Measurements from ENCODE around the gene KCNQ1OT1.

DNA sequence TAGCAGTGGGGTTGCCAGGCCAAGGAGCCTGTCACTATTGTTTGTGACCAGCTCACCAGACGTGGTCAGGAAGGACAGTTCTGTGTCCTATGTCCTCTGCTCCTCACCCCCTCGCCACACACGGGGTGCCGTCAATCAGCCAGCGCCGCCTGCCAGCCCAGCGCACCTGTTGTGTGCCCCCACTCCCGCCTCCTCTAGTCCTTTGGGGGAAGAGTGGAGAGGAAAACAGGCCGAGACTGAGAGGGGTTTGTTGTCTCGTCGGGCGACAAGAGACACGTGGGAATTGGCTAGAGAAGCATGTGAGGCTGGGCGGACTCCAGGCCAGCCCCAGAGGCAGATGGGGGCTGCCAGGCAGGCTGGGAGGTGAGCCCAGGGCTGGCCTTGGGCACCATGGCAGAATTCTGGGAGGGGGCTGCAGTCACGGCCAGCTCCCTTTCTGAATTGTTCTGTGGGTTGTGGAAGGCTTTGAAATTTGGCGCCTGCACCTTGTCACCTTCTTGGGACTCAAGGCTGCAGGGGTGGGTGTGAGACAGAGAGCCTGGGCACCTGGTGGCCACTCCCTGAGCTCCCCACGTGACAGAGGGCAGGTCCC, 3.1 kb upstream of the KCNQ1OT1 start:
- TF ChIP-seq, protein P1, sequence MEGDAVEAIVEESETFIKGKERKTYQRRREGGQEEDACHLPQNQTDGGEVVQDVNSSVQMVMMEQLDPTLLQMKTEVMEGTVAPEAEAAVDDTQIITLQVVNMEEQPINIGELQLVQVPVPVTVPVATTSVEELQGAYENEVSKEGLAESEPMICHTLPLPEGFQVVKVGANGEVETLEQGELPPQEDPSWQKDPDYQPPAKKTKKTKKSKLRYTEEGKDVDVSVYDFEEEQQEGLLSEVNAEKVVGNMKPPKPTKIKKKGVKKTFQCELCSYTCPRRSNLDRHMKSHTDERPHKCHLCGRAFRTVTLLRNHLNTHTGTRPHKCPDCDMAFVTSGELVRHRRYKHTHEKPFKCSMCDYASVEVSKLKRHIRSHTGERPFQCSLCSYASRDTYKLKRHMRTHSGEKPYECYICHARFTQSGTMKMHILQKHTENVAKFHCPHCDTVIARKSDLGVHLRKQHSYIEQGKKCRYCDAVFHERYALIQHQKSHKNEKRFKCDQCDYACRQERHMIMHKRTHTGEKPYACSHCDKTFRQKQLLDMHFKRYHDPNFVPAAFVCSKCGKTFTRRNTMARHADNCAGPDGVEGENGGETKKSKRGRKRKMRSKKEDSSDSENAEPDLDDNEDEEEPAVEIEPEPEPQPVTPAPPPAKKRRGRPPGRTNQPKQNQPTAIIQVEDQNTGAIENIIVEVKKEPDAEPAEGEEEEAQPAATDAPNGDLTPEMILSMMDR (IDR thresholded peaks at IDR 0.05) = no peak
- no peak for TF ChIP-seq EZH2phosphoT487 (IDR thresholded peaks at IDR 0.05)
